Brain microvascular endothelial cell (primary cell): ENCODE results near the gene NCAM1.
A peak's percentile ranks its signal among the peaks of the same experiment; 100 is the strongest.

Experiments used
- DNase-seq: peaks from one replicate; pipeline ENCODE4 v3.0.0-alpha.2; 2020
- H3K27ac ChIP-seq: fragments of 250-450 bp; sonication (Bioruptor Pico); 2 replicates; pipeline ENCODE4 v1.5.1; 2020; ENCODE audit warnings: mild to moderate bottlenecking, moderate library complexity
- H3K27me3 ChIP-seq: fragments of 250-450 bp; sonication (Bioruptor Pico); replicated peaks from 2 replicates; pipeline ENCODE4 v1.5.1; 2020; ENCODE audit warnings: mild to moderate bottlenecking
- H3K36me3 ChIP-seq: fragments of 250-450 bp; sonication (Bioruptor Pico); replicated peaks from 2 replicates; pipeline ENCODE4 v1.5.1; 2020; ENCODE audit warnings: mild to moderate bottlenecking
- H3K4me3 ChIP-seq: 2 replicates; pipeline ENCODE4 v1.5.1; 2011; ENCODE audit warnings: low read depth, mild to moderate bottlenecking, control low read depth, low read length, moderate library complexity
- in situ Hi-C: cut with HindIII; loops from 2 replicates; pipeline ENCODE4 v1.10.0; 2017; ENCODE audit warnings: low sequenced_read_pairs, low pct_ligation_motif_present
- TF ChIP-seq, protein P1 (sequence below): IDR thresholded peaks from 2 replicates; pipeline ENCODE4 v1.5.1; 2011; ENCODE audit warnings: low read depth, mild to moderate bottlenecking, moderate library complexity, low read length, control low read depth, inconsistent platforms; ENCODE audit errors: missing control alignments

The NCAM1 gene

DNA sequence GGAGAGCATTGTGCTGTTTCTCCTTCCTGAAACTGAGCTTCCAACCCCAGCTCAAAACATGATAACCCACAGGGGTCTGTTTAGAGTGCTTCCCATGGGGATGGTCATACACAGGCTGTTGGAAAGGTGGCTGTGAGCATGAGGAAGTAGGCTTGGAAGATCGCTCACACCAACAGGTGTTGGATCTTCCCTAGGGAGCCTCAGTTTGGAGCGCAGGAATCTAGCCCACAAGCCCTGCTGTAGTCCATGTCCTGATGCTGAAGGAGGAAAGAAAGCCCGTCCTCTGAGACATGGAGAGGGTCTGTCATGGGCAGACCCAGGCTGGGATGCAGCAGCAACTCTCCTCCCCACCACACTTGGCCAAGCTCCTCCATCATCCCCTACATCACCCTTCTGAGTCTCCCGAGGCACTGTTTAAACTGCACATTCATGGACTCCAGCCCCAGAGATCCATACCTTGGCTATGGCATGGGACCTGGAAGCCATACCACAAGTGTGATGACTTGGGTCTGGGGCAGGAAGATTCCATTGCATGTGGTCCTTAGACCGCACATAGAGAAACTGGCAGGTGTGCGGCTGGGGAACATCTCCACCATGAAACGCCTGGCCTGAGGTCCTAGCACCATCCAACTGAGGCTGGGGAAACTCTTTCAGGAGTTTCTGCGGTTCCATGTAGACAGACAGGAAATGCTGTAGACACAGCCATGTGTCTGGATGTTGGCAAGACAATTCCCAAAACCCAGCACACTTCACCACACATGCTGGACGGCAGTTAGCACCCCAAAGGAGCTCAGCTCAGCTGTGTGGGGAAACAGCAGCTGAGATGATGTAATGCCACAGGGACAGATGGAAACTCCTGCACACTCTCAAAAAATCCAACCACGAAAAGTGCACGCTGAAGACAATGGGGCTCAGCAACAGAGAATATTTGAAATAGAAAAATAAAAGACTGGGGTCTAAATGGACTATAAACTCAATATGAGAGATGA is 325.6 kb downstream of the NCAM1 start:
- Histone ChIP-seq H3K36me3 (no peaks in the 10 kb centered on the region), H3K4me3 (no peak overlapping the region), H3K27ac (no peak overlapping the region), H3K27me3 (no peaks in the 10 kb centered on the region)
- in situ Hi-C loops: no loop called here
- TF ChIP-seq, protein P1, sequence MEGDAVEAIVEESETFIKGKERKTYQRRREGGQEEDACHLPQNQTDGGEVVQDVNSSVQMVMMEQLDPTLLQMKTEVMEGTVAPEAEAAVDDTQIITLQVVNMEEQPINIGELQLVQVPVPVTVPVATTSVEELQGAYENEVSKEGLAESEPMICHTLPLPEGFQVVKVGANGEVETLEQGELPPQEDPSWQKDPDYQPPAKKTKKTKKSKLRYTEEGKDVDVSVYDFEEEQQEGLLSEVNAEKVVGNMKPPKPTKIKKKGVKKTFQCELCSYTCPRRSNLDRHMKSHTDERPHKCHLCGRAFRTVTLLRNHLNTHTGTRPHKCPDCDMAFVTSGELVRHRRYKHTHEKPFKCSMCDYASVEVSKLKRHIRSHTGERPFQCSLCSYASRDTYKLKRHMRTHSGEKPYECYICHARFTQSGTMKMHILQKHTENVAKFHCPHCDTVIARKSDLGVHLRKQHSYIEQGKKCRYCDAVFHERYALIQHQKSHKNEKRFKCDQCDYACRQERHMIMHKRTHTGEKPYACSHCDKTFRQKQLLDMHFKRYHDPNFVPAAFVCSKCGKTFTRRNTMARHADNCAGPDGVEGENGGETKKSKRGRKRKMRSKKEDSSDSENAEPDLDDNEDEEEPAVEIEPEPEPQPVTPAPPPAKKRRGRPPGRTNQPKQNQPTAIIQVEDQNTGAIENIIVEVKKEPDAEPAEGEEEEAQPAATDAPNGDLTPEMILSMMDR: no peak
- no peak for DNase-seq

GRCh38 chr11:113287801-113288200 is 326.6 kb downstream of the NCAM1 start:
- Histone ChIP-seq H3K27ac (no peak overlapping the region), H3K4me3 (no peak overlapping the region), H3K36me3 (no peaks in the 10 kb centered on the region), H3K27me3 (no peaks in the 10 kb centered on the region)
- in situ Hi-C loops: no loop called here
- no peak for DNase-seq
- TF ChIP-seq, protein P1: no peak

- H3K36me3 ChIP-seq: no peaks in the 10 kb centered on the region
- no peaks in the 10 kb centered on the region for H3K27me3 ChIP-seq
- no peak overlapping the region for H3K4me3 ChIP-seq
- TF ChIP-seq, protein P1: no peak
- in situ Hi-C loops: no loop called here
- no peak for DNase-seq
- no peak overlapping the region for H3K27ac ChIP-seq
Measured at GRCh38 chr11:113288286-113288863, 327.2 kb downstream of the NCAM1 start.

- H3K27ac ChIP-seq: no peak overlapping the region
- TF ChIP-seq, protein P1: peak; percentile 96
- H3K4me3 ChIP-seq: no peak overlapping the region
- DNase-seq: peak; percentile 37
- no peaks in the 10 kb centered on the region for H3K36me3 ChIP-seq
- in situ Hi-C loops: no loop called here
- H3K27me3 ChIP-seq: no peaks in the 10 kb centered on the region
Measured at GRCh38 chr11:113289431-113290187, 328.4 kb downstream of the NCAM1 start.

DNA sequence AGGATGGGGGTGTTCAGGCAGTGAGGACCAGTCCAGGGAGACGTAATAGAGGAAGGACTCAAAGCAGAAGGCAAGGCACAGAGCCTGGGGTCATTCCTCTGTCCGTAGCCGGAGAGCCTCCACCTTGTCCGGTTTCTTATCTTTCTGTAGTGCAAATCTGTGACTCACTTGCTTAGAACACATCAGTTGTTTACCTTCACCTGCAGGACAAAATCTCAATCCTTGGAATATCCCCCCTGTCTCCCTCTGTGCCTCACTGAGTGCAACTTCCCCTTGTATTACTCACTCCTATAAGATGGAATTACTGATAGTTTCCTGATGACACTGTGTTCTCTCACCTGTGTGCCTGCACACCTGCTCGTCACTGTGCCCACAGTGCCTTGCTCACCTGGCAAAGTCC is 332.7 kb downstream of the NCAM1 start:
- TF ChIP-seq, protein P1: no peak
- Histone ChIP-seq H3K27me3 (no peaks in the 10 kb centered on the region), H3K36me3 (no peaks in the 10 kb centered on the region), H3K4me3 (no peak overlapping the region), H3K27ac (no peak overlapping the region)
- DNase-seq: no peak
- in situ Hi-C loops: no loop called here
